WERI-Rb-1 (cell line): ENCODE results near the gene UTP3.
"Not testable (repeated sequence)": the region's sequence is repeated elsewhere in the genome, so short reads cannot be mapped to it uniquely, and the experiment has no call there.

Source experiments
- DNase-seq: peaks from one replicate; pipeline ENCODE4 v3.0.0-alpha.2; 2020
- H3K27ac ChIP-seq: fragments of 250-450 bp; sonication (Bioruptor Pico); 2 replicates; pipeline ENCODE4 v1.5.1; 2020; ENCODE audit warnings: mild to moderate bottlenecking, moderate library complexity
- H3K27me3 ChIP-seq: fragments of 250-450 bp; sonication (Bioruptor Pico); 2 replicates; pipeline ENCODE4 v1.5.1; 2021; ENCODE audit warnings: mild to moderate bottlenecking, low read depth, moderate library complexity; ENCODE audit not compliant: insufficient read depth, severe bottlenecking
- H3K36me3 ChIP-seq: fragments of 250-450 bp; sonication (Bioruptor Pico); 2 replicates; pipeline ENCODE4 v1.5.1; 2020; ENCODE audit warnings: mild to moderate bottlenecking, moderate library complexity
- H3K4me3 ChIP-seq: 2 replicates; pipeline ENCODE4 v1.5.1; 2011; ENCODE audit warnings: low read depth, mild to moderate bottlenecking, control low read depth, low read length
- H3K9me3 ChIP-seq: fragments of 250-450 bp; sonication (Bioruptor Pico); 2 replicates; pipeline ENCODE4 v1.5.1; 2021; ENCODE audit warnings: mild to moderate bottlenecking, moderate library complexity; ENCODE audit not compliant: severe bottlenecking
- TF ChIP-seq, protein P1 (sequence below): IDR thresholded peaks from 2 replicates; pipeline ENCODE4 v1.5.1; 2011; ENCODE audit warnings: low read depth, mild to moderate bottlenecking, control low read depth, inconsistent platforms, low read length

UTP3 gene

DNA sequence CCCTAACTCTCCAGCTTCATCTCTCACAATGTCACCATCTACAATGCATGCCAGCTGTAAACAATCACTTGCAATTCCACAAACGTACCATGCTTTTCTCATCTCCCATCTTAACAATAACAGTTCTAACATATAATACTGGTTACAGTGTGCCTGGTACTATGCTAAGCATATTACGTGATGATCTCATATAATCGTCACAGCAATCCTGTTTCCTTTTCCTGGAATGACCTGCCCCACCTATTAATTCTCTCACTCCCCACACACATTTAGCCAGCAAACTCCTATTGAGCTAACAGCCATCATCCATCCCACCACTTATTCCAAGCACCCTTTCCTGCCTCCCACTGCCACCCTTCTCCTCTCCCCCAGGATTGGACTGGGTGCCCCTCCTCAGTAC lies 29.9 kb upstream of the UTP3 start:
- TF ChIP-seq, protein P1, sequence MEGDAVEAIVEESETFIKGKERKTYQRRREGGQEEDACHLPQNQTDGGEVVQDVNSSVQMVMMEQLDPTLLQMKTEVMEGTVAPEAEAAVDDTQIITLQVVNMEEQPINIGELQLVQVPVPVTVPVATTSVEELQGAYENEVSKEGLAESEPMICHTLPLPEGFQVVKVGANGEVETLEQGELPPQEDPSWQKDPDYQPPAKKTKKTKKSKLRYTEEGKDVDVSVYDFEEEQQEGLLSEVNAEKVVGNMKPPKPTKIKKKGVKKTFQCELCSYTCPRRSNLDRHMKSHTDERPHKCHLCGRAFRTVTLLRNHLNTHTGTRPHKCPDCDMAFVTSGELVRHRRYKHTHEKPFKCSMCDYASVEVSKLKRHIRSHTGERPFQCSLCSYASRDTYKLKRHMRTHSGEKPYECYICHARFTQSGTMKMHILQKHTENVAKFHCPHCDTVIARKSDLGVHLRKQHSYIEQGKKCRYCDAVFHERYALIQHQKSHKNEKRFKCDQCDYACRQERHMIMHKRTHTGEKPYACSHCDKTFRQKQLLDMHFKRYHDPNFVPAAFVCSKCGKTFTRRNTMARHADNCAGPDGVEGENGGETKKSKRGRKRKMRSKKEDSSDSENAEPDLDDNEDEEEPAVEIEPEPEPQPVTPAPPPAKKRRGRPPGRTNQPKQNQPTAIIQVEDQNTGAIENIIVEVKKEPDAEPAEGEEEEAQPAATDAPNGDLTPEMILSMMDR = no peak
- H3K36me3 ChIP-seq = no peaks in the 10 kb centered on the region
- H3K4me3 ChIP-seq = no peak overlapping the region
- no peaks in the 10 kb centered on the region for H3K9me3 ChIP-seq
- H3K27ac ChIP-seq = no peak overlapping the region
- no peaks in the 10 kb centered on the region for H3K27me3 ChIP-seq
- no peak for DNase-seq

DNA sequence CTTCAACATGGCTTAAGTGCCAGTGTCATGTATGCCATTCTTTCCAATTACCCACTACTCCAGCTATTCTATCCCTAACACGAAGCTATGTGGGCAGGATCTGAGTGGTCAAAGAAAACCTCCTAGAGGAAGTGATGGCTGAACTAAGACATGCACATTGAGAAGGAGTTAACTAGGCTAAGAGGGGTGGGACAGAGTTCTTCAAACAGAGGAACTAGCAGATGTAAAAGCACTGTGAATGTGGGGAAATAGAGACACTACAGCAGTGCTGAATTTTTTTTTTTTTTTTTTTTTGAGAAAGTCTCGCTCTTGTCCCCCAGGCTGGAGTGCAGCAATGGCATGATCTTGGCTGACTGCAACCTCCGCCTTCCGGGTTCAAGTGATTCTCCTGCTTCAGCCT lies 28.2 kb upstream of the UTP3 start:
- Histone ChIP-seq H3K27me3 (no peaks in the 10 kb centered on the region), H3K36me3 (no peaks in the 10 kb centered on the region), H3K27ac (no peak overlapping the region), H3K4me3 (no peak overlapping the region), H3K9me3 (no peaks in the 10 kb centered on the region)
- TF ChIP-seq, protein P1 = no peak
- no peak for DNase-seq

DNA sequence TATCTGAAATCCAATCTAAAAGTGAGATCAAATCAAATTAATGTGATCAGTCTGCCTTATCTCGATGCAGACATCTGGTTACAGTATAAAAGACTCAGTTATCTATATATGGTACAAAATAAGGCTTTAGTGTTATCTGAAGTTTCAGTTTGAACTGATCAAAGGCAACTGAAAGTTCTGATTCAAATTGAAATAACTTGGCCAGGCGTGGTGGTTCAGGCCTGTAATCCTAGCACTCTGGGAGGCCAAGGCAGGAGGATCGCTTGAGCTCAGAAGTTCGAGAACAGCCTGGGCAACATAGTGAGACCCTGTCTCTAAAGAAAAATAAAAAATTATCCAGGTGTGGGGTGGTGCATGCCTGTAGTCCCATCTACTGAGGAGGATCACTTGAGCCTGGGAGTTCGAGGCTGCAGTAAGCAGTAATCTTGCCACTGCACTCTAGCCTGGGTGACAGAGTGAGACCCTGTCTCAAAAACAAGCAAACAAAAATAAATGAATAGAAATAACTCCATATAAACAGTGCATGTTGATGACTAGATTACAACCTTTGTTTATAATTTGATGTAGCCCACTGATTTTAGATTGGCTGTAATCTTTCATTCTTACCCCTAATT lies 26.9 kb upstream of the UTP3 start:
- not testable (repeated sequence) for H3K27ac ChIP-seq, H3K9me3 ChIP-seq, H3K36me3 ChIP-seq, H3K27me3 ChIP-seq, H3K4me3 ChIP-seq, DNase-seq

DNA sequence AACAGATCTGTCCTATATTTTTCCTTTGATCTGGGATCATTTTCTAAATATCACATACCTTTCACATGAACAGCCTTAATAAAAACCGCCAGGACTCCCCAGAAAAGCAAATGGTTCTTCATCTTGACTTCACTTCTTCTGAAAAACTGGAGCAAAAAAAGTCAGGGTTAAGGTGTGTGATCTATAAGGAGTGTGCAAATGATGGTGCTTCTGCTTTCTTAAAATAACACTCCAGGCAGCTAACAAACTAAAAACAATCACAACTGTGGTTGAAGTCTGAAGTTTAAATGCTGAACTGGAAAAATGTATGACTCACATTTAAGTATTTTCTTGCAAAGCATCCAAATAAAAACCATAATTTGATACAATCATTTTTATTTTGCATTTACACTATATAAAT lies 22.0 kb upstream of the UTP3 start, which contains the start of gene JCHAIN:
JCHAIN (minus strand) TSS at position 140 of the 400 bp plus-strand sequence; CDS start at position 122, 18 bp downstream.
- Histone ChIP-seq H3K9me3 (no peaks in the 10 kb centered on the region), H3K36me3 (no peaks in the 10 kb centered on the region), H3K27ac (no peak within 1 kb of the TSS), H3K4me3 (no peak within 1 kb of the TSS), H3K27me3 (no peaks in the 10 kb centered on the region)
- no peak for DNase-seq
- TF ChIP-seq, protein P1 = no peak

DNA sequence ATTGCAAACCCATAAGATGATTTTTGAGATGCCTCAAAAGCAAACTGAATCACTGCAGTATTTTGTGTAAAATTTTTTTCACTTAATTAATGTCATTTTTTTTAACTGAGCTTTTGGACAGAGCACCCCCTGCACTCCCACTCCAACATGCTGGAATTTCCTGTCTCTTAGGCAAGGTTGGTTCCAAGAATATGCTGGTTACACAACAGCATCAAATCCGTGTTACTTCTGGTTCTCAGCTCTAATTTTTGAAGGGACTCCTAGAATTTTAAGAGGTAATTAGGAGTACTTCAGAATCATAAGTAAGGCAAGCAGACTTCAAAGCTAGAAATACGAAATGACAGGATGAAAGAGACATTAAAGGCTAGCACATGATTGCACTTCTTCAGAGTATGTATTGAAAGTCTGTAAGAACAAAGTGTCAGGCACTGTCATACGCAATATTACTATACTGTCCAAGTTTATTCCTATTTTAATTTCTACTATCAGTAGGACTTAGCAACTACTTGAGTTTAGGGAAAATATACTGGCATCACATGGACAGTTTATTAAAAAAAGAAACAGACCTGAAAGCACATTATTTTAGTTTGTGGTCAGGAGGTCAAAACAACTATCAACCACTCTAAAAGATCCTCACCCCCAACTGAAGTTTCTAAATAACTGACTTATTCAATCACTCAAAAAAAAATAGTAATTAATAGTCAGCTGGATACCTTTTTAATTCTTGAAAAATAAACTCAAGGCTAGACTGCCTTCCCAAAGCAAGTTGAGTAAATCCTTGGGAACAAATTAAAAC lies 20.4 kb upstream of the UTP3 start:
- Histone ChIP-seq H3K9me3 (no peaks in the 10 kb centered on the region), H3K27ac (no peak overlapping the region), H3K4me3 (no peak overlapping the region), H3K27me3 (no peaks in the 10 kb centered on the region), H3K36me3 (no peaks in the 10 kb centered on the region)
- TF ChIP-seq, protein P1 = no peak
- DNase-seq = no peak

DNA sequence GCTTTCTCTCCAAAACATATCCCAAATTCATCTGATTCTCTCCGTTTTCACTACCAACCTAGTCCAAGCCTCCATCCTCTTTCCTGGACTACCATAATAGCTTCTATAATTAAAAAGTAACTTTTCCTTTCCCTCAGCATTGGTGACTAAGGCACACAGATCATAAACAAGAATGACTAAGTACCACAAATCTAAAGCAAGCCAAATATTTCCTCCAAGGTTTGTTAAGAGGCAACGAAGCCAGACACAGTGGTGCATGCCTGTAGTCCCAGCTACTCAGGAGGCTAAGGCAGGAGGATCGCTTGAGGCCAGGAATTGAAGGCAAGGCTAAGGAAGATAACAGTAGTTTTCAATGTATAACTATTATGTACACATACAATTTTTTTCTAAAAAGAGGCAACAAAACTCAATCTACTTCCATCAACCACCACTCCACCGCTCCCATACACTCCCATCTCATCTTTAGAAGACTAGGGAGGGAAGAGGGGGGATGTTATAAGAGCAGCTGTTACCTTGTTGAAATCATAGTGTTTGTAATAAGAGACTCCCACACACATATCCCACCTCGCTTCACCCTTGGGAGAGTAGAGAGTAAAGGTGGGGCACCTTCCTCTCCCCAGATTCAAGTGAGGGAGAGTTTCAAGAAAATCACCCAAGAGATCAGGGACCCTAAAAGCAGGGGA lies 17.9 kb upstream of the UTP3 start:
- TF ChIP-seq, protein P1 = no peak
- no peak for DNase-seq

More for the DNA sequence above, 17.9 kb upstream of the UTP3 start:
- Histone ChIP-seq H3K27me3 (no peaks in the 10 kb centered on the region), H3K4me3 (no peak overlapping the region), H3K9me3 (no peaks in the 10 kb centered on the region), H3K27ac (no peak overlapping the region), H3K36me3 (no peaks in the 10 kb centered on the region)
